Measurements from ENCODE around the gene TEDDM1.
A peak's percentile ranks its signal among the peaks of the same experiment; 100 is the strongest.
"Not testable (repeated sequence)": the region's sequence is repeated elsewhere in the genome, so short reads cannot be mapped to it uniquely, and the experiment has no call there.

Gene TEDDM1

DNA sequence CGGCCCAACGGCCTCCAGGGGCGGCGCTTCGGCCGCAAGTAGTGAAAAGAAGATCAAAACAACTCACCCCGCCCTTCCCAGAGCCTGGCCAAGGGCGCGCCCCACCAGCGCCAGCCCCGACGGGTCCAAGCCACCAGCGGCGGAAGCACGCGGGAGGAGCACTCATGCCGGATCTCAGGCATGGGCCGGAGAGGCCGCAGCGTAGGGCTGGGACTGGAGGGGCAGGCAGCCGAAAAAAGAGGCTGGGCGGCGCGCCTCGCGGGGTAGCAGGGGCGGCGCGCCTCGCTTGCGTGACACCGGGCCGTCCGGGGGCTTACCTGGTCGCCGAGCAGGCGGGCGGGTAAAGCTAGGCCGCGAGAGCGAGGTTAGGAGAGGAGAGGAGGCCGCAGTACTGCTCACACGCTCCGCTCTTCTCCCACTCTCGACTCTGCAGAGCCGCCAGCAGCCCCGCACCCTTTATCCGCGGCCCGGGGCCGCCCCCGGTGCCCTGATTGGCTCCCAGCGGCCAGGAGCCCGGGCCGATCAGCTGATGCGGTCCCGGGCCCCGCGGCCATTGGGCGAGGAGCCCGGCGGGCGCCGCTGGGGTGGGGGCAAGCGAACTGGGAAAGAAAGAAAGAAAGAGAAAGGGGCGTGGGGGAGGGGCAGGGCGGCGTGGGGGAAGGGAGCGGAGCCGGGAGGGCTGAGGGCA is 9.0 kb downstream of the TEDDM1 start, which contains the start of gene GLUL:
Gene GLUL, minus strand, starts transcription at position 429 of the 688 bp plus-strand sequence. CDS start 3,053 bp downstream, outside the sequence.
- H3K27ac Mint-ChIP-seq: peak within 1 kb of the TSS; percentile 83
- ATAC-seq (peak; percentile 76), DNase-seq (peak; percentile 72)
- H3K27me3 Mint-ChIP-seq: peaks cover 31% of the 10 kb centered on the region
- H3K36me3 Mint-ChIP-seq (ENCODE audit: low read depth): peaks cover 15% of the 10 kb centered on the region
- H3K9me3 Mint-ChIP-seq: no peaks in the 10 kb centered on the region
- peak within 1 kb of the TSS; percentile 85 for H3K4me3 Mint-ChIP-seq
- H3K4me1 Mint-ChIP-seq: peaks cover 30% of the 10 kb centered on the region

DNA sequence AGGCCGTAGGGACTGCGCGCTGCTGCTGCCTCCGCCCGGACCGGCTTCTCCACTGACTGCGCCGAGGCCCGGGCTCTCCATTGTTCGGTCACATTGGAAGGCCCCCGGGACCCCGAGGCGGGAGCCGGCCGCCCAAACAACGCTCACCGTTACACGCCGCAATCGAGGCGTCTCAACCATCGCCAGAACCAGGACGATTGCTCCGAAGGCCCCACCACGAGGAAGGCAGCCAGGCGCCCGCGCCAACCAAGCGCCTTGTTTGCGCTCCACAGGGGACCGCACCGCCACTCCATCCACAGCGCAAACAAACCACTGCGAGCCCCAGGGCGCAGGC is 9.5 kb downstream of the TEDDM1 start:
- DNase-seq: no peak
- Mint-ChIP-seq H3K4me3 (peak overlapping the region; percentile 85), H3K9me3 (no peaks in the 10 kb centered on the region), H3K27me3 (peaks cover 31% of the 10 kb centered on the region), H3K36me3 (ENCODE audit: low read depth) (peaks cover 19% of the 10 kb centered on the region), H3K27ac (peak overlapping the region; percentile 83), H3K4me1 (peaks cover 30% of the 10 kb centered on the region)
- no peak for ATAC-seq

DNA sequence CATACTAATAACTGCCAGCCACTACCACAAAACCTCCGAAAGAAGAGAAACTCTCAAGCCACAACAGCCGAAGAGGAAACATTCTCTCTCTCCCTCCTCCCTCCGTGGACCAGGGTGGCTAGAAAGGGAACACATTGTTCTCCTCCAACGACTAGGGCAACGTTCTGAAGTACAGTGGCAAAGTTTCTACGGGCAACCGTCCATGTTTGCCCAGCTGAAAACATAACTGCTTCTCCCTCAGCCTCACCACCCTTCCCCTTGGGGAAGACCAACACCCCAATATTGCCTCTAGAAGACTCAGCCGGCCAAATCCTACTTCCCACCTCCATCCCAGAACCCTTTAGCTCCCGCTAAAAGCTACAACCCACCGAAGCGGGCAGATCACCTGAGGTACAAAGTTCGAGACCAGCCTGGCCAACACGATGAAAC is 10.8 kb downstream of the TEDDM1 start:
- peaks cover 25% of the 10 kb centered on the region for H3K36me3 Mint-ChIP-seq (ENCODE audit: low read depth)
- peaks cover 30% of the 10 kb centered on the region for H3K4me1 Mint-ChIP-seq

DNA sequence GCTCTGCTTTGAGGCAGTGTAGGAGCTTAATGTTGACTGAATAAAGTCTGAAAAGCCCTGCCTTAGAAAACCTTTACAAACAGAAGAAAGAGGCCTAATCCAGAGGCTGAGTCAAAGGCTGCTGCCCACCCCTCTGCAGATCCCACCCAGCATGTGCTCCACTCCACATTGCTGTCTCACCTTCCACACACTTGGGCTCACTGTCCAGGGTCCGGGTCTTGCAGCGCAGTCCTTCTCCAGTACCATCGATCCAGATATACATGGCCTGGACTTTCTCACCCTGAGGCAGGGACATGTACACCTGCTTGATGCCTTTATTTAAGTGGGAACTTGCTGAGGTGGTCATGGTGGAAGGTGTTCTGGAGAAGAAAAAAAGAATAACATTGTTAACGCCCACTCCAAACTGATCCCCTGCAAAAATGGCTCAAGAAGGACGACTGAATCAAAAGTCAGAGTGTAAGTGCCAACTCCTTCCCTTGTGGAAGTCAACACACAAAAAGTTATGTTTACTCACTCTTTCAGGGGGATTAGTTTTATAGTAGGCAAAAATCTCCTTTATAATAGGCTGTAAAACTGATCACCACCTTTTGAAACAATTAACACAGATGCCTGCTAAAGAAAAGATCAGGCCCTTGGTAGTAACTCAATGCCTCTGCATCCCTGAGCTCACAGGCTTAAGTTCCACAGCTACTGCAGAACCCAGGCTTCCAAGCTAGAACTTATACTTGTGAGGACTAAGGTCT is 11.9 kb downstream of the TEDDM1 start:
- Mint-ChIP-seq H3K27ac (no peak overlapping the region), H3K36me3 (ENCODE audit: low read depth) (peaks cover 28% of the 10 kb centered on the region), H3K9me3 (no peaks in the 10 kb centered on the region), H3K27me3 (peaks cover 28% of the 10 kb centered on the region), H3K4me3 (peak overlapping the region; percentile 16), H3K4me1 (peaks cover 30% of the 10 kb centered on the region)
- no peak for ATAC-seq
- DNase-seq: no peak

More for the DNA sequence above, 10.8 kb downstream of the TEDDM1 start:
- no peak for ATAC-seq
- no peak for DNase-seq
- Mint-ChIP-seq H3K4me3 (peak overlapping the region; percentile 85), H3K9me3 (no peaks in the 10 kb centered on the region), H3K27ac (peak overlapping the region; percentile 52), H3K27me3 (peaks cover 28% of the 10 kb centered on the region)

DNA sequence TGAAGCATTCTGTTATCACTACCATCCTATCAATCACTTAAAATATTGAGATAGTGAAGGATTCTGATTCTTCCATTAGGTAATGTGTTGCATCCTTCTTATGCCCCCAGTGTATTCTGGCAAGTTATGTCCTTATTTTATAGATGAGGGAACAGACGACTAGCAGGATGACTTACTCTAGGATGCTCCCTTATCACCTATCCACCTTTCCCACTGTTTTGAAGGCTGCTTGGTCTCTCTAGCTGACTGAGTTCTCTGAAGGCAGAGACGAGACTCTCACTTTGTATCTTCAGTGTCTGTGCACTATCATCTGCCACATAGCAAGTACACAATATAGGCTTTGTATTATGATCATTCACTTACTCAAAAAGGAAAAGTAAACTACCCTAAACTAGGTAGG is 12.9 kb downstream of the TEDDM1 start:
- Mint-ChIP-seq H3K4me1 (peaks cover 25% of the 10 kb centered on the region), H3K4me3 (no peak overlapping the region), H3K36me3 (ENCODE audit: low read depth) (peaks cover 28% of the 10 kb centered on the region), H3K27me3 (peaks cover 18% of the 10 kb centered on the region), H3K9me3 (no peaks in the 10 kb centered on the region), H3K27ac (no peak overlapping the region)
- no peak for DNase-seq
- ATAC-seq: no peak

DNA sequence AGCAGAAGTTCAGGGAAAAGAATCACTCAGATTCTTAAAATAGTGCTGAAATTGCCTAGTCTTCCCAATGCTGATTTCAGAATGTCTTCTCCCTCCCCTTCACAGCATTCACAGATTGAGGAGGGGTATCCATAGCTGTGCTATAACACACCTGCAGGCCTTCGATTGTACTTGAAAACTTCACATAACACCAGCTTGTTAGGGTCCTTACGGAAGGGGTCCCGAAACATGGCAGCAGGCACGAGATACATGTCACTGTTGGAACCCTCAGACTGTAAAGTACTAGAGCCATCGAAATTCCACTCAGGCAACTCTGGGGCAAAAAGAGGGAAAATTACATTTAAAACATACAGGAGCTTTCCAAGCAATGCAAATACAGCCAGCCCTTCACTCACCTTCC is 13.5 kb downstream of the TEDDM1 start:
- ATAC-seq (no peak), DNase-seq (no peak)
- Mint-ChIP-seq H3K4me3 (no peak overlapping the region), H3K27ac (no peak overlapping the region), H3K4me1 (peaks cover 22% of the 10 kb centered on the region), H3K27me3 (peaks cover 17% of the 10 kb centered on the region), H3K9me3 (no peaks in the 10 kb centered on the region), H3K36me3 (ENCODE audit: low read depth) (peaks cover 28% of the 10 kb centered on the region)

DNA sequence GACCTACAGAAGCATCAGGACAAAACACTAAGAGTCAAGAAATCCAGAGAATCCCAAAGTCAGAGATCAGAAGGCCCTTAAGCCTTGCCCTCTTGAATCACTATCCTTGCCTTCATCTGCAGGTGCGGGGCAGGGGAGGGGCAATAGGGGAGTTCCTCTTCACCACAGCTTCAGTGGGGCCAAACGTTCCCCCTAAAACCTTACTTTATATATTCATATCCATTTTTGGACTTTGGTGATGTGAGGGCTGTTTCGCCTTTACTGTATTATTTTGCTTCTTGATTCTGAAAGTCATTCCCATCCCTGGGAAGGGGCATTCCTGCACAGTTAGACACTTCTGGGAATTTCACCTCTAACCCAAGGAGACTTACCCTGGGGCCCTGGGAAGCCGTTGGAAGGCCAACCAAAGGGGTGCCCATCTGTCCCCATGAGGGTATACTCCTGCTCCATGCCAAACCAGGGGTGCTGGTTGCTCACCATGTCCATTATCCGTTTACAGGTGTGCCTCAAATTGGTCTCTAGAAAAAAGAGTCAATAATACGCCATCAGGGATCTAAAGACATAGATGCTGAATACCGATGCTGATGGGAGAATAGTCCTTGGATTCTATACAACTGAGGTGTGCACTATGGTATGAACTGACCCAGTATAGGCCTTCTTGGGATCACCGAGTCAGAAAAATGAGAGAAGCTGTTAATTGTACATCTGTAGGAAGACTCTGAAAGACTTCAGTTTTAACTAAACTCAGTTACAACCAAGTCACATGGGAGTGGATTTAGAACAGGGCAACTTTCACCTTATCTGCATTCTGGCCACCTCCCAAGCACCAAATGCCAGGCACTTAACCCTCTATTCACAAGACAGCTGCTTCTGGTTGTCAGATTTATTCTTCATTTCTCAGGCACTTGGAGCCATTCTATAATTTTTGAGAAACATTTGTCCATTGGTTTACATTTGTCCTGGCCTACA is 14.3 kb downstream of the TEDDM1 start:
- H3K9me3 Mint-ChIP-seq: no peaks in the 10 kb centered on the region
- ATAC-seq (no peak), DNase-seq (no peak)
- no peak overlapping the region for H3K4me3 Mint-ChIP-seq
- H3K36me3 Mint-ChIP-seq (ENCODE audit: low read depth): peaks cover 28% of the 10 kb centered on the region
- H3K4me1 Mint-ChIP-seq: peaks cover 20% of the 10 kb centered on the region
- H3K27ac Mint-ChIP-seq: no peak overlapping the region
- H3K27me3 Mint-ChIP-seq: peaks cover 16% of the 10 kb centered on the region

DNA sequence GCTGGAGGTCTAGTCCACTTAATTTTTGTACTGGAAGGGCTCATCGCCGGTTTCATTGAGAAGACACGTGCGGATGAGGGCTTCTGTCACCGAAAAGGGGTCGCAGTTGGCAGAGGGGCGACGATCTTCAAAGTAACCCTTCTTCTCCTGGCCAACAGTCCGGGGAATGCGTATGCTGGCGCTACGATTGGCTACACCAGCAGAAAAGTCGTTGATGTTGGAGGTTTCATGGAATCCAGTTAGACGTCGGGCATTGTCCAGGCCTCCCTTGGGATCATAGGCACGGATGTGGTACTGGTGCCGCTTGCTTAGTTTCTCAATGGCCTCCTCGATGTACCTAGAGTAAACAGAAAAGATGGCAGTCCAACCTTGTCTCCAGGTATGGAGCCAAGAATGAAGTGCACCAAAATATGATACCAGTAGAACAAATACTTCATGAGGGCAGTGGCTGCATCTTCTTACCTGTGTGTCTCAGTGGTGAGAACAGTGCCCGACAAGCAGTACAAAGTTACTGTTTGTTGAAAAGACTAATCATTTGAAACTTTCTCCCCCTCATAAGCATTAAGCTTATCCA is 16.0 kb downstream of the TEDDM1 start:
- Mint-ChIP-seq H3K27me3 (peaks cover 2% of the 10 kb centered on the region), H3K27ac (no peak overlapping the region), H3K4me1 (peaks cover 6% of the 10 kb centered on the region), H3K36me3 (ENCODE audit: low read depth) (peaks cover 25% of the 10 kb centered on the region), H3K9me3 (no peaks in the 10 kb centered on the region), H3K4me3 (no peak overlapping the region)
- DNase-seq: no peak
- no peak for ATAC-seq

DNA sequence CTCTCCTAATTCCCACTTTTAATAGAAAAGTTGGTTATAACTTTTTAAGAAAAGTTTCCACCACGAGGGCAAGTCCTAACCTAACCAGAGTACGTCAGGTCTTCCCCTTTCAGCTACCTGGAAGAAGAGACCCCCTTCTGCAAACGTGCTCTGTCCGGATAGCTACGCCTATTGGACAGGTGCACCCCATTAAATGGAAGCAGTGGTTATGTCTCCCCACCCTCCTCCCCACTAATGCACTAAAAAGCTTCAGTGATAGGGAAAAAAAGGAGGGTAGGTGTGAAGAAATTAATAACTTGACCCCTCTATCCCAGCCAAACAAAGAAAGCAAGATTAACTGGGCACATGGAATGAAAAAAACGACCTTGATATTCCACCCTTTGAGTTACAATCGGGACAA is 16.5 kb downstream of the TEDDM1 start:
- no peak overlapping the region for H3K27ac Mint-ChIP-seq
- peaks cover under 1% of the 10 kb centered on the region for H3K4me1 Mint-ChIP-seq
- DNase-seq (no peak), ATAC-seq (no peak)
- peaks cover 25% of the 10 kb centered on the region for H3K36me3 Mint-ChIP-seq (ENCODE audit: low read depth)
- peaks cover 2% of the 10 kb centered on the region for H3K27me3 Mint-ChIP-seq
- no peaks in the 10 kb centered on the region for H3K9me3 Mint-ChIP-seq
- H3K4me3 Mint-ChIP-seq: no peak overlapping the region

DNA sequence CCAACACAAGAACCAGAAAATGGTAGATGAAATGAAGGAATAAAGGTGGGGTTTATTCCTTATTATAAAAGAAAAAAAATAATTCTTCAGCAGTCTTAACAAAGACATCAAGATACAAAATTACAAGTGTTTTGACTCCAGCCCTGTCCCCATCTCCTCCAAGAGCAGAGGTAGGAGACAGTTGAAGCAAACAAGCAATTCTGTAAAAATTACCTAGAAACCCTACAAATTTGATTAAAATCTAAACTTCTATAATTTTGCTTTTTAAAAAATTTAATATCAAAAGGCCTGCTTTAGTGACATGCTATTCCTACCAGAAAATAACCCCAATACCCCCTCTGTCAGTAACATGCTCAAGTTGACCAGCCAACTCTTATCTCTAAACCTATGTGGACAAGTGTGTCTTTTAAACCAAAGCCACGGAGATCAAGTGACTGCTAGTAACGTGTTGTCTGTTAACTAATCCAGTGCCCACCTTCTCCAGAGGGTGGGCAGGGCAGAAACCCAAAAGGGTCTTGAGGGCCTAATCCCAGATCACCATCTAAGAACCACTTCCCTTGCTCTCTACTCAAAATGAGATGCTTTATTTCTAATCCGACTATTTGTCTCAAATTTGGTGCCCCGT is 17.3 kb downstream of the TEDDM1 start:
- DNase-seq: no peak
- no peaks in the 10 kb centered on the region for H3K4me1 Mint-ChIP-seq
- H3K4me3 Mint-ChIP-seq: no peak overlapping the region
- no peaks in the 10 kb centered on the region for H3K27me3 Mint-ChIP-seq
- H3K9me3 Mint-ChIP-seq: no peaks in the 10 kb centered on the region
- H3K36me3 Mint-ChIP-seq (ENCODE audit: low read depth): peaks cover 25% of the 10 kb centered on the region
- no peak overlapping the region for H3K27ac Mint-ChIP-seq
- ATAC-seq: no peak

DNA sequence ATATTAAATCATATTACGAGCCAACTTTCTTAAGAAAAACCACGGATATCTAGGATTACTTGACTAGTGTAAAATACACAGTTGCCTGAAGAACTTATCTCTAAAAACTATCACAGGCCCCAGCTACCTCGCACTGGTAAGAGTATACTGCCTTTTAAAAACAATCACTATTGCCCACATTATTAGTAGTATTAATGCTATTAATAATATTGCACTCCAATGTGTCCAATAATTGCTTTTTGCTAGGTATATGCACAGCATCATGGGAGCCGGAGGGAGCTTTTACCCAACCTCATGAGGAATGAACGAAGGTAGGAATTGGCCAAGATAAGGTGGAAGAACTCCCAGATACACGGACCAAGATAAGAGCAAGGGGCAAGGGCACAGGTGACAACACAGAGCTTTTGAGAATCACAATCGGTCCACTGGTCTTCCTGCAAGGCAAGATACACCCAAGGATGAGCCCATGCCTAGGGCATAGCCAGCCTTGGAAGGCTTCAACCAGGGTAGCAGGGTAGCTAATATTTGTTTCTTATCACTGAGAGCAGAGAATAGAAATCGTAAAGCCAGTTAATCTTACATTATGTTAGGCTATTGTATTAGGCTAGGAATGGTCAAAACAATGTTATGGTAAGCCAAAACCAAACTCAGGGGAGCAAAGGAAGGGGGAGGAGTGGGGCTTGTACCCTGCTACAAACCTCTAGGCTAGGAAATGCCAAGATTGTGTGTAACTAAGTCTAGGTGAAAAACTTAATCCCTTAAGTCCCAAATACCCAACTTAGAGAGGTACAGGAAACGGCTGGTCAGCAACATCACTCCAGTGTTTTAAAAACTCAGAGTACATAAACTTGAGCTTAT is 18.3 kb downstream of the TEDDM1 start:
- H3K27me3 Mint-ChIP-seq: no peaks in the 10 kb centered on the region
- no peak overlapping the region for H3K27ac Mint-ChIP-seq
- DNase-seq: no peak
- no peak for ATAC-seq
- H3K36me3 Mint-ChIP-seq (ENCODE audit: low read depth): peaks cover 19% of the 10 kb centered on the region
- H3K9me3 Mint-ChIP-seq: no peaks in the 10 kb centered on the region
- H3K4me1 Mint-ChIP-seq: no peaks in the 10 kb centered on the region
- H3K4me3 Mint-ChIP-seq: no peak overlapping the region

DNA sequence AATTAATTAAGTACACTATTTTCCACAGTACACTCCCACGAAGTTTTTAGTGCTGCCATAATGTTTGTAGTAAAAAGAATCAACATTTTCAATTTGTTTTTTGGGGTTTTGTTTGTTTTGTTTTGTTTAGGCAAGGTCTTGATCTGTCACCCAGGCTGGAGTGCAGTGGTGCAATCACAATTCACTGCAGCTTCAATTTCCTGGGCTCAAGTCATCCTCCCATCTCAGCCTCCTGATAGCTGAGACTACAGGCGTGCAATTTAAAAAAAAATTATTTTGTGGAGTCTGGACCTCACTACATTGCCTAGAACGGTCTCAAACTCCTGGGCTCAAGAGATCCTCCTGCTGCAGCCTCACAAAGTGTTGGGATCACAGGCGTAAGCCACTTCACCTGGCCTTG is 20.3 kb downstream of the TEDDM1 start:
- no peaks in the 10 kb centered on the region for H3K4me1 Mint-ChIP-seq
- H3K27ac Mint-ChIP-seq: no peak overlapping the region
- ATAC-seq (no peak), DNase-seq (no peak)
- no peak overlapping the region for H3K4me3 Mint-ChIP-seq
- no peaks in the 10 kb centered on the region for H3K9me3 Mint-ChIP-seq
- peaks cover 4% of the 10 kb centered on the region for H3K36me3 Mint-ChIP-seq (ENCODE audit: low read depth)
- no peaks in the 10 kb centered on the region for H3K27me3 Mint-ChIP-seq

DNA sequence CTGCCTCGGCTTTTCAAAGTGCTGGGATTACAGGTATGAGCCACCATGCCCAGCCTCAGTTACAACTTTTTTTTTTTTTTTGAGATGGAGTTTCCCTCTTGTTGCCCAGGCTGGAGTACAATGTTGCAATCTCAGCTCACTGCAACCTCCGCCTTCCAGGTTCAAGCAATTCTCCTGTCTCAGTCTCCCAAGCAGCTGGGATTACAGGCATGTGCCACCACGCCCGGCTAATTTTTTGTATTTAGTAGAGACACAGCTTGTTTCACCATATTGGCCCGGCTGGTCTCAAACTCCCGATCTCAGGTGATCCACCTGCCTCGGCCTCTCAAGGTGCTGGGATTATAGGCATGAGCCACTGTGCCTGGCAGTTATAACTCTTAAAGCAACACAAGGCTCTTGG is 20.7 kb downstream of the TEDDM1 start:
- not testable (repeated sequence) for H3K4me3 Mint-ChIP-seq, ATAC-seq

More for the DNA sequence above, 20.7 kb downstream of the TEDDM1 start:
- not testable (repeated sequence) for H3K4me1 Mint-ChIP-seq; H3K27ac Mint-ChIP-seq; H3K27me3 Mint-ChIP-seq; H3K9me3 Mint-ChIP-seq; H3K36me3 Mint-ChIP-seq (ENCODE audit: low read depth); DNase-seq
